ENCODE results near the gene TMEM106C. TPM values are rescaled to one million over a fixed set of nuclear protein-coding genes. Genes with fewer than 3 reads are reported as not detected.

The TMEM106C gene
- polyA plus RNA-seq, 3 donors: 8.7 to 9.7 (median 9.0) TPM

- peaks cover 17 to 20% of the 10 kb centered on the region in 2 donors for H3K4me1 ChIP-seq (ENCODE audit: control insufficient read depth in 1 of 2, insufficient read depth in 2 of 2, low read length in 2 of 2)
- no peaks in the 10 kb centered on the region for H3K36me3 ChIP-seq (replicated peaks in 1 of 2; ENCODE audit: control insufficient read depth in 1 of 2, insufficient read depth in 2 of 2, low read length in 2 of 2)
- H3K4me1 Mint-ChIP-seq: peaks cover 34% of the 10 kb centered on the region
- H4K20me1 ChIP-seq (ENCODE audit: insufficient read depth, low read length): no peaks in the 10 kb centered on the region
- peaks cover 0 to 13% (median 6%) of the 10 kb centered on the region in 7 donors for H3K9me3 Mint-ChIP-seq
- intact Hi-C loops (cut with micrococcal nuclease): no loop called here
- H3K36me3 Mint-ChIP-seq: peaks cover 0 to 3% of the 10 kb centered on the region in 2 donors
- H3K27ac Mint-ChIP-seq: no peak overlapping the region
- no peak overlapping the region for H3K4me3 ChIP-seq (replicated peaks in 1 of 3; ENCODE audit: low read depth in 2 of 3, low read length in 3 of 3)
- 48% methylated on average over 27 of the region's 30 CpGs for WGBS (ENCODE audit: insufficient coverage)
- no peak for DNase-seq
- no peak overlapping the region for H3K9ac ChIP-seq (ENCODE audit: insufficient read depth, low read length, poor library complexity, severe bottlenecking)
- peaks cover 0 to 39% of the 10 kb centered on the region in 2 donors for H3K9me3 ChIP-seq (replicated peaks in 1 of 2; ENCODE audit: control insufficient read depth in 1 of 2, insufficient read depth in 1 of 2, low read length in 2 of 2)
- peak overlapping the region in 1 of 2 donors; percentile 75 for H3K4me3 Mint-ChIP-seq
- no peak overlapping the region for H3K27ac ChIP-seq (ENCODE audit: low read depth in 1 of 2, low read length in 2 of 2)
- TF ChIP-seq CTCF (IDR thresholded peaks at IDR 0.05): no peak
- no peak overlapping the region for H2AFZ ChIP-seq (ENCODE audit: insufficient read depth, low read depth, low read length, poor library complexity, severe bottlenecking)
- H3K4me2 ChIP-seq (replicated peaks; ENCODE audit: extremely low read depth, low read length, poor library complexity, severe bottlenecking): no peak overlapping the region
- H3K79me2 ChIP-seq (ENCODE audit: insufficient read depth, low read length): no peaks in the 10 kb centered on the region
- peaks cover 82 to 90% (median 82%) of the 10 kb centered on the region in 3 donors for H3K27me3 Mint-ChIP-seq (ENCODE audit: low read depth in 3 of 3)
- H3K27me3 ChIP-seq (ENCODE audit: control insufficient read depth in 2 of 2, insufficient read depth in 2 of 2, low read length in 2 of 2): peaks cover 71 to 90% of the 10 kb centered on the region in 2 donors
These were observed 41.8 kb downstream of the TMEM106C start for GRCh38 chr12:48005001-48005749.

DNA sequence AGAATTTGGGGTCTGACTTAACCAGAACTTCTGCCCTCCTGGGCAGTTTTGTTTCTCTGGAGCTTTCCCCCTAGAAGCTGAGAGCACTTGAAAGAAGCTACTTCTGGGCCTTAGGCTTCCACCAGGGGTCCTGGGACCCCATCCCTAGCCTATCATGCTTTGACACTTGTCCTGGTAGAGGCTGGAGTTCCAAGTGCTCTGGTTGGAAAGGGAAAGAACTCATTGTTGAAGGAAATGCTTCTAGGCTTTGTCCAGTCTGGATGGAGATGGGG is 42.3 kb downstream of the TMEM106C start:
- H3K4me3 Mint-ChIP-seq: peak overlapping the region in 1 of 2 donors; percentile 75
- Histone ChIP-seq H3K9me3 (replicated peaks in 1 of 2; ENCODE audit: control insufficient read depth in 1 of 2, insufficient read depth in 1 of 2, low read length in 2 of 2) (peaks cover 0 to 38% of the 10 kb centered on the region in 2 donors), H3K79me2 (ENCODE audit: insufficient read depth, low read length) (no peaks in the 10 kb centered on the region), H3K27ac (ENCODE audit: low read depth in 1 of 2, low read length in 2 of 2) (no peak overlapping the region), H3K36me3 (replicated peaks in 1 of 2; ENCODE audit: control insufficient read depth in 1 of 2, insufficient read depth in 2 of 2, low read length in 2 of 2) (no peaks in the 10 kb centered on the region), H3K4me3 (replicated peaks in 1 of 3; ENCODE audit: low read depth in 2 of 3, low read length in 3 of 3) (no peak overlapping the region), H4K20me1 (ENCODE audit: insufficient read depth, low read length) (no peaks in the 10 kb centered on the region), H3K27me3 (ENCODE audit: control insufficient read depth in 2 of 2, insufficient read depth in 2 of 2, low read length in 2 of 2) (peaks cover 66 to 85% of the 10 kb centered on the region in 2 donors), H3K9ac (ENCODE audit: insufficient read depth, low read length, poor library complexity, severe bottlenecking) (no peak overlapping the region), H3K4me1 (ENCODE audit: control insufficient read depth in 1 of 2, insufficient read depth in 2 of 2, low read length in 2 of 2) (peaks cover 17 to 20% of the 10 kb centered on the region in 2 donors), H3K4me2 (replicated peaks; ENCODE audit: extremely low read depth, low read length, poor library complexity, severe bottlenecking) (no peak overlapping the region), H2AFZ (ENCODE audit: insufficient read depth, low read depth, low read length, poor library complexity, severe bottlenecking) (no peak overlapping the region)
- peaks cover 0 to 13% (median 6%) of the 10 kb centered on the region in 7 donors for H3K9me3 Mint-ChIP-seq
- peaks cover 77 to 87% (median 78%) of the 10 kb centered on the region in 3 donors for H3K27me3 Mint-ChIP-seq (ENCODE audit: low read depth in 3 of 3)
- no peak for TF ChIP-seq CTCF (IDR thresholded peaks at IDR 0.05)
- H3K27ac Mint-ChIP-seq: no peak overlapping the region
- DNase-seq: no peak
- intact Hi-C loops (cut with micrococcal nuclease): no loop called here
- peaks cover 34% of the 10 kb centered on the region for H3K4me1 Mint-ChIP-seq
- H3K36me3 Mint-ChIP-seq: peaks cover 0 to 3% of the 10 kb centered on the region in 2 donors
